IMR-90 (cell line): ENCODE results near the gene ANKRD11.

ENCODE experiments used
- BHLHE40 ChIP-seq: fragments of 150-350 bp; IDR thresholded peaks from 2 replicates; pipeline ENCODE4 v1.6.1; 2016; ENCODE audit warnings: mild to moderate bottlenecking, low read depth, low read length
- FOS ChIP-seq: fragments of 150-350 bp; IDR thresholded peaks from 2 replicates; pipeline ENCODE4 v1.6.1; 2016; ENCODE audit warnings: low read depth, low read length
- MAFK ChIP-seq: IDR thresholded peaks from 2 replicates; pipeline ENCODE4 v1.6.1; 2012; ENCODE audit warnings: low read depth, low read length, improper control_type of control experiment
- POLR2A ChIP-seq: IDR thresholded peaks from 2 replicates; pipeline ENCODE4 v1.6.1; 2012; ENCODE audit warnings: mild to moderate bottlenecking, low read depth, low read length
- TF ChIP-seq, protein P1 (sequence below): conservative IDR thresholded peaks from 2 replicates; pipeline ENCODE4 v1.5.1; 2012; ENCODE audit warnings: mild to moderate bottlenecking, low read depth, low read length, improper control_type of control experiment

DNA sequence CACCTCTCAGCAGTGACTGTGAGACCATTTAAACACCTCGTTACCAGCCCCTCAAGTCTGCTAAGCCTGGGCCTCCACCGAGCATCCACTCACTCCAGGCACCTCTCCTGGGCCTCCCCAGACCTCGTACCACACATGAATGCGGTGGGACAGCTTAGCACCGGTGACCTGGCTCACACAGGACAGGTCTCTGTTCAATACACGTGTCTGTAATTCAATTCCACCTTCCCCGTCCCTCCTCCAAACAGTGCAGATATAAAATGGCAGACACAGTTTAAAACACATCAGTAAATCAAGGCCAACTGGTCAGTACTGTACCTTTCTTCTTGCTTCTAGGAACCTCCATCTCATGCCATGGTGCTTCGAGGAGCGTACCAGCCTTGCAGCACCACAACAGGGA lies 199.0 kb downstream of the ANKRD11 start:
- TF ChIP-seq MAFK (no peak), BHLHE40 (no peak), POLR2A (no peak), FOS (no peak)
- TF ChIP-seq, protein P1, sequence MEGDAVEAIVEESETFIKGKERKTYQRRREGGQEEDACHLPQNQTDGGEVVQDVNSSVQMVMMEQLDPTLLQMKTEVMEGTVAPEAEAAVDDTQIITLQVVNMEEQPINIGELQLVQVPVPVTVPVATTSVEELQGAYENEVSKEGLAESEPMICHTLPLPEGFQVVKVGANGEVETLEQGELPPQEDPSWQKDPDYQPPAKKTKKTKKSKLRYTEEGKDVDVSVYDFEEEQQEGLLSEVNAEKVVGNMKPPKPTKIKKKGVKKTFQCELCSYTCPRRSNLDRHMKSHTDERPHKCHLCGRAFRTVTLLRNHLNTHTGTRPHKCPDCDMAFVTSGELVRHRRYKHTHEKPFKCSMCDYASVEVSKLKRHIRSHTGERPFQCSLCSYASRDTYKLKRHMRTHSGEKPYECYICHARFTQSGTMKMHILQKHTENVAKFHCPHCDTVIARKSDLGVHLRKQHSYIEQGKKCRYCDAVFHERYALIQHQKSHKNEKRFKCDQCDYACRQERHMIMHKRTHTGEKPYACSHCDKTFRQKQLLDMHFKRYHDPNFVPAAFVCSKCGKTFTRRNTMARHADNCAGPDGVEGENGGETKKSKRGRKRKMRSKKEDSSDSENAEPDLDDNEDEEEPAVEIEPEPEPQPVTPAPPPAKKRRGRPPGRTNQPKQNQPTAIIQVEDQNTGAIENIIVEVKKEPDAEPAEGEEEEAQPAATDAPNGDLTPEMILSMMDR, result no peak
